ENCODE data around the gene SLC52A3.
"Not testable (repeated sequence)": the region's sequence is repeated elsewhere in the genome, so short reads cannot be mapped to it uniquely, and the experiment has no call there.

SLC52A3 gene

GRCh38 chr20:805713-806112, 37.4 kb upstream of the SLC52A3 start:
- no peak overlapping the region for H3K4me3 ChIP-seq
- no peak for TF ChIP-seq CTCF (IDR thresholded peaks at IDR 0.05)
- H3K27ac ChIP-seq, result no peak overlapping the region
- no peaks in the 10 kb centered on the region for H3K36me3 ChIP-seq
- DNase-seq, result no peak
- H3K4me1 ChIP-seq, result no peaks in the 10 kb centered on the region
- peaks cover 0 to 19% of the 10 kb centered on the region in 2 donors for H3K27me3 ChIP-seq
- intact Hi-C loops (cut with DNase I; ENCODE audit: low total_unique reads), result no loop called here
- no peaks in the 10 kb centered on the region for H3K9me3 ChIP-seq

- Histone ChIP-seq H3K27ac (no peak overlapping the region), H3K27me3 (peaks cover 0 to 13% of the 10 kb centered on the region in 2 donors), H3K4me3 (no peak overlapping the region), H3K9me3 (no peaks in the 10 kb centered on the region), H3K36me3 (no peaks in the 10 kb centered on the region), H3K4me1 (no peaks in the 10 kb centered on the region)
- DNase-seq, result no peak
- intact Hi-C loops (cut with DNase I; ENCODE audit: low total_unique reads), result no loop called here
- no peak for TF ChIP-seq CTCF (IDR thresholded peaks at IDR 0.05)
Observed at GRCh38 chr20:801678-802077, 33.4 kb upstream of the SLC52A3 start.

GRCh38 chr20:800026-800425, 31.7 kb upstream of the SLC52A3 start:
- DNase-seq; H3K4me1 ChIP-seq; intact Hi-C loops (cut with DNase I; ENCODE audit: low total_unique reads); H3K9me3 ChIP-seq; H3K4me3 ChIP-seq; H3K36me3 ChIP-seq; H3K27ac ChIP-seq: not testable (repeated sequence)
- peaks cover 0 to 13% of the 10 kb centered on the region in 2 donors for H3K27me3 ChIP-seq

- H3K36me3 ChIP-seq; DNase-seq; H3K27ac ChIP-seq; H3K9me3 ChIP-seq; intact Hi-C loops (cut with DNase I; ENCODE audit: low total_unique reads); H3K4me1 ChIP-seq; H3K4me3 ChIP-seq: not testable (repeated sequence)
- H3K27me3 ChIP-seq, result peaks cover 0 to 13% of the 10 kb centered on the region in 2 donors
Observed at GRCh38 chr20:798746-799145, 30.4 kb upstream of the SLC52A3 start.

- no peak for DNase-seq
- TF ChIP-seq CTCF (IDR thresholded peaks at IDR 0.05), result no peak
- H3K27ac ChIP-seq, result no peak overlapping the region
- intact Hi-C loops (cut with DNase I; ENCODE audit: low total_unique reads), result no loop called here
- no peak overlapping the region for H3K4me3 ChIP-seq
- peaks cover 0 to 9% of the 10 kb centered on the region in 2 donors for H3K27me3 ChIP-seq
- peaks cover 0 to 6% (median 5%) of the 10 kb centered on the region in 3 donors for H3K9me3 ChIP-seq
- no peaks in the 10 kb centered on the region for H3K36me3 ChIP-seq
- H3K4me1 ChIP-seq, result no peaks in the 10 kb centered on the region
Observed at GRCh38 chr20:796921-797320, 28.6 kb upstream of the SLC52A3 start.

GRCh38 chr20:792248-792647, 23.9 kb upstream of the SLC52A3 start:
- Histone ChIP-seq H3K27ac (no peak overlapping the region), H3K9me3 (peaks cover 0 to 11% (median 8%) of the 10 kb centered on the region in 3 donors), H3K4me3 (no peak overlapping the region), H3K27me3 (no peaks in the 10 kb centered on the region), H3K36me3 (no peaks in the 10 kb centered on the region), H3K4me1 (no peaks in the 10 kb centered on the region)
- no peak for TF ChIP-seq CTCF (IDR thresholded peaks at IDR 0.05)
- intact Hi-C loops (cut with DNase I; ENCODE audit: low total_unique reads), result no loop called here
- no peak for DNase-seq

- H3K36me3 ChIP-seq, result no peaks in the 10 kb centered on the region
- H3K9me3 ChIP-seq, result peaks cover 0 to 11% (median 8%) of the 10 kb centered on the region in 3 donors
- H3K27me3 ChIP-seq, result peaks cover 0 to 6% of the 10 kb centered on the region in 2 donors
- no peak for TF ChIP-seq CTCF (IDR thresholded peaks at IDR 0.05)
- H3K4me1 ChIP-seq, result no peaks in the 10 kb centered on the region
- DNase-seq, result no peak
- no peak overlapping the region for H3K4me3 ChIP-seq
- intact Hi-C loops (cut with DNase I; ENCODE audit: low total_unique reads), result no loop called here
- no peak overlapping the region for H3K27ac ChIP-seq
Observed at GRCh38 chr20:791056-791455, 22.8 kb upstream of the SLC52A3 start.
